B cell (primary cell): ENCODE measurements around the gene MED13. TPM values are rescaled to one million over a fixed set of nuclear protein-coding genes. Genes with fewer than 3 reads are reported as not detected.

ENCODE experiments used
- ATAC-seq: fragments of 200-7000 bp; cut with Tn5 transposase; one replicate; pipeline ENCODE4 v1.10.0; 2021; ENCODE audit warnings: low read depth, mild to moderate bottlenecking, moderate number of reproducible peaks, moderate library complexity
- CTCF ChIA-PET: fragments of 350-600 bp; sonication (Branson Sonifier 250); formaldehyde crosslinking; loops from one replicate; lab custom pipeline; 2021; ENCODE audit warnings: antibody characterized with exemption, inconsistent platforms; lab: Charles Lee
- POLR2A ChIA-PET: fragments of 350-600 bp; sonication (Branson Sonifier 250); formaldehyde crosslinking; loops from one replicate; lab custom pipeline; 2021; ENCODE audit warnings: antibody characterized with exemption; lab: Charles Lee
- DNase-seq: peaks from one replicate; pipeline ENCODE4 v3.0.0; 2013
- H2AFZ ChIP-seq: 2 replicates; pipeline ENCODE4 v1.6.1; 2012; ENCODE audit warnings: mild to moderate bottlenecking, low read depth, low read length; ENCODE audit not compliant: insufficient read depth, poor library complexity, severe bottlenecking
- H3K27ac ChIP-seq, 2 donors: 1 replicate in 1 of 2; 2 replicates in 1 of 2; pipeline ENCODE4 v1.5.1; 2012 to 2013; ENCODE audit warnings: low read length in 2 of 2, mild to moderate bottlenecking in 2 of 2, moderate library complexity in 1 of 2
- H3K27me3 ChIP-seq, 4 experiments: fragments of 200-600 bp in 1 of 4; sonication (generic) in 1 of 4; replicated peaks in 1 of 4; 1 replicate in 2 of 4; 2 replicates in 2 of 4; pipeline versions ENCODE4 v1.6.1 to v1.7.0; 2013 to 2016; ENCODE audit warnings: low read length in 3 of 4, mild to moderate bottlenecking in 2 of 4, mixed read lengths in 1 of 4, moderate library complexity in 1 of 4; ENCODE audit not compliant: insufficient read depth in 4 of 4, control insufficient read depth in 3 of 4; ENCODE audit errors: control extremely low read depth in 1 of 4
- H3K36me3 ChIP-seq, 2 experiments: replicated peaks in 1 of 2; 1 replicate in 1 of 2; 2 replicates in 1 of 2; pipeline versions ENCODE4 v1.6.1 to v1.7.1; 2013; ENCODE audit warnings: low read length in 1 of 2; ENCODE audit not compliant: insufficient read depth in 2 of 2, control insufficient read depth in 1 of 2; ENCODE audit errors: control extremely low read depth in 1 of 2, extremely low read depth in 1 of 2
- H3K4me1 ChIP-seq, 2 donors: fragments of 200-600 bp in 1 of 2; sonication (generic) in 1 of 2; 1 replicate in 1 of 2; 2 replicates in 1 of 2; pipeline versions ENCODE4 v1.5.1 to v1.6.1; 2013 to 2017; ENCODE audit warnings: low read length in 2 of 2; ENCODE audit not compliant: control insufficient read depth in 2 of 2, insufficient read depth in 2 of 2
- H3K4me2 ChIP-seq: replicated peaks from 2 replicates; pipeline ENCODE3; 2012; ENCODE audit warnings: mild to moderate bottlenecking, low read depth, low read length; ENCODE audit not compliant: poor library complexity, severe bottlenecking
- H3K4me3 ChIP-seq, 5 experiments: fragments of 200-600 bp in 1 of 5; sonication (generic) in 1 of 5; 1 replicate in 3 of 5; 2 replicates in 2 of 5; pipeline versions ENCODE4 v1.5.1 to v1.7.0; 2011 to 2016; ENCODE audit warnings: low read length in 4 of 5, mild to moderate bottlenecking in 4 of 5, low read depth in 2 of 5, control low read depth in 1 of 5, moderate library complexity in 1 of 5; ENCODE audit not compliant: insufficient read depth in 1 of 5; ENCODE audit errors: control extremely low read depth in 1 of 5, extremely low read depth in 1 of 5
- H3K79me2 ChIP-seq: fragments of 200-600 bp; sonication (generic); one replicate; pipeline ENCODE4 v1.6.0; 2016; ENCODE audit warnings: low read length; ENCODE audit not compliant: control insufficient read depth, insufficient read depth
- H3K9ac ChIP-seq: fragments of 200-600 bp; sonication (generic); 2 replicates; pipeline ENCODE4 v1.6.1; 2017; ENCODE audit warnings: mild to moderate bottlenecking, low read length, moderate library complexity
- H3K9me3 ChIP-seq, 3 donors: one replicate each; pipeline versions ENCODE4 v1.6.1 to v1.7.1; 2013; ENCODE audit warnings: low read length in 2 of 3; ENCODE audit not compliant: control insufficient read depth in 2 of 3, insufficient read depth in 1 of 3; ENCODE audit errors: control extremely low read depth in 1 of 3
- H4K20me1 ChIP-seq: 2 replicates; pipeline ENCODE4 v1.6.0; 2012; ENCODE audit warnings: mild to moderate bottlenecking, low read length; ENCODE audit not compliant: insufficient read depth, control insufficient read depth, poor library complexity, severe bottlenecking
- H3K27ac Mint-ChIP-seq: one replicate; pipeline ENCODE4 v1.8.0; 2021; ENCODE audit warnings: mixed read lengths
- H3K27me3 Mint-ChIP-seq: one replicate; pipeline ENCODE4 v1.8.0; 2021; ENCODE audit warnings: mixed read lengths
- H3K4me1 Mint-ChIP-seq: one replicate; pipeline ENCODE4 v1.8.0; 2021; ENCODE audit warnings: mixed read lengths
- H3K4me3 Mint-ChIP-seq: one replicate; pipeline ENCODE4 v1.8.0; 2021; ENCODE audit warnings: mixed read lengths
- H3K9me3 Mint-ChIP-seq: one replicate; pipeline ENCODE4 v1.8.0; 2022; ENCODE audit warnings: mixed read lengths; ENCODE audit not compliant: insufficient read depth
- EZH2 ChIP-seq: IDR thresholded peaks from 2 replicates; pipeline ENCODE4 v1.6.1; 2012; ENCODE audit warnings: borderline replicate concordance, low read depth, mild to moderate bottlenecking, moderate library complexity, low read length; ENCODE audit not compliant: insufficient read depth, poor library complexity, severe bottlenecking
- WGBS: methylation state at CpG from one replicate; pipeline ENCODE4 v1.1.5; 2013; ENCODE audit warnings: missing lambda C conversion rate; ENCODE audit not compliant: insufficient coverage; 5-methylcytosine and 5-hydroxymethylcytosine counted together
- intact Hi-C: fragments of 100-400 bp; cut with micrococcal nuclease; formaldehyde crosslinking; loops from one replicate; pipeline ENCODE4 v1.10.0; 2022
- polyA plus RNA-seq: library from polyadenylated mRNA; depleted of rRNA; stranded (reverse); fragments of >200 nt; gene quantifications from 2 replicates; pipeline ENCODE4 v1.2.3, GENCODE V29; 2012
- total RNA-seq, 2 donors: library from RNA; stranded (reverse); fragments of 120-200 nt in 1 of 2; gene quantifications; 1 replicate in 1 of 2; 2 replicates in 1 of 2; pipeline versions ENCODE4 v1.2.3 to v1.2.4, GENCODE V29; 2013 to 2022
- TF ChIP-seq, protein P1 (sequence below): fragments of 200-600 bp; IDR thresholded peaks from one replicate; pipeline ENCODE4 v1.8.0; 2022; ENCODE audit warnings: antibody characterized with exemption, mild to moderate bottlenecking

Gene MED13
- total and polyA plus RNA-seq, 2 donors (not counting 1 experiment from before 2014, with no cell fraction given): 17.3 to 120 TPM

DNA sequence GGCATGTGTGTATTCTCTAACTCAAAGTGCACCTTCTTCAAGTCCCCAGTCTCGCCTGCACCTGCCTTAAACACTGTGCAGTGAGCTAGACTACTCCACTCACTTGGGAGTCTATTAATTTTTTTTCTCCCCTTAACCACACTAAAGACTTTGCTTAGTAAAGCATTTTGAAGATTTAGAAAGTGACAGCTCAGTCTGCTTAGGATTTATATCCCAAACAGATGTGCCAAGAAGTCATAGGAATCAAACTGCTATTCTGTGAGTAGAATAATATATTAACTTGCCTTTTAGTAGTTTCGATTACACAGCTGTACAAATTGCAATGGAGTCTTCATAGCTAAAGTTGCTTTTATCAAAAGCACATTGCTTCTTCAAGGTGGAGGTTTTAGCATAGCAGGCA, 47.2 kb upstream of the MED13 start:
- H3K79me2 ChIP-seq: no peaks in the 10 kb centered on the region
- H4K20me1 ChIP-seq: no peaks in the 10 kb centered on the region
- ChIA-PET CTCF (interaction anchor here (0.5 to 1.6 kb wide), 2 partner anchors 10 to 20 kb away, joined by 4 to 5 read pairs; no protein-coding TSS in a partner anchor), POLR2A (interaction anchor here (0.6 kb wide), 1 partner anchor 26 kb away, joined by 3 read pairs; no protein-coding TSS in a partner anchor)
- no peak for DNase-seq
- no peak overlapping the region for H3K9ac ChIP-seq
- H3K27ac ChIP-seq: no peak overlapping the region
- ATAC-seq: no peak
- WGBS: no CpG with 5 or more reads among the region's 2 CpGs
- no peak overlapping the region for H3K4me3 ChIP-seq
- H3K9me3 Mint-ChIP-seq: no peaks in the 10 kb centered on the region
- no peak overlapping the region for H2AFZ ChIP-seq
- intact Hi-C loops: loop anchor here (10.0 kb wide), 1 partner anchor 697 kb away; no protein-coding TSS in a partner anchor
- H3K4me3 Mint-ChIP-seq: no peak overlapping the region
- no peaks in the 10 kb centered on the region for H3K4me1 Mint-ChIP-seq
- no peak overlapping the region for H3K27ac Mint-ChIP-seq
- H3K9me3 ChIP-seq: no peaks in the 10 kb centered on the region
- H3K4me1 ChIP-seq: no peaks in the 10 kb centered on the region
- TF ChIP-seq, protein P1, sequence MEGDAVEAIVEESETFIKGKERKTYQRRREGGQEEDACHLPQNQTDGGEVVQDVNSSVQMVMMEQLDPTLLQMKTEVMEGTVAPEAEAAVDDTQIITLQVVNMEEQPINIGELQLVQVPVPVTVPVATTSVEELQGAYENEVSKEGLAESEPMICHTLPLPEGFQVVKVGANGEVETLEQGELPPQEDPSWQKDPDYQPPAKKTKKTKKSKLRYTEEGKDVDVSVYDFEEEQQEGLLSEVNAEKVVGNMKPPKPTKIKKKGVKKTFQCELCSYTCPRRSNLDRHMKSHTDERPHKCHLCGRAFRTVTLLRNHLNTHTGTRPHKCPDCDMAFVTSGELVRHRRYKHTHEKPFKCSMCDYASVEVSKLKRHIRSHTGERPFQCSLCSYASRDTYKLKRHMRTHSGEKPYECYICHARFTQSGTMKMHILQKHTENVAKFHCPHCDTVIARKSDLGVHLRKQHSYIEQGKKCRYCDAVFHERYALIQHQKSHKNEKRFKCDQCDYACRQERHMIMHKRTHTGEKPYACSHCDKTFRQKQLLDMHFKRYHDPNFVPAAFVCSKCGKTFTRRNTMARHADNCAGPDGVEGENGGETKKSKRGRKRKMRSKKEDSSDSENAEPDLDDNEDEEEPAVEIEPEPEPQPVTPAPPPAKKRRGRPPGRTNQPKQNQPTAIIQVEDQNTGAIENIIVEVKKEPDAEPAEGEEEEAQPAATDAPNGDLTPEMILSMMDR: no peak
- no peak for TF ChIP-seq EZH2
- H3K4me2 ChIP-seq: no peak overlapping the region
- H3K27me3 ChIP-seq: peaks cover 0 to 4% (median 0%) of the 10 kb centered on the region in 4 experiments
- peaks cover 4% of the 10 kb centered on the region for H3K27me3 Mint-ChIP-seq
- H3K36me3 ChIP-seq: no peaks in the 10 kb centered on the region

DNA sequence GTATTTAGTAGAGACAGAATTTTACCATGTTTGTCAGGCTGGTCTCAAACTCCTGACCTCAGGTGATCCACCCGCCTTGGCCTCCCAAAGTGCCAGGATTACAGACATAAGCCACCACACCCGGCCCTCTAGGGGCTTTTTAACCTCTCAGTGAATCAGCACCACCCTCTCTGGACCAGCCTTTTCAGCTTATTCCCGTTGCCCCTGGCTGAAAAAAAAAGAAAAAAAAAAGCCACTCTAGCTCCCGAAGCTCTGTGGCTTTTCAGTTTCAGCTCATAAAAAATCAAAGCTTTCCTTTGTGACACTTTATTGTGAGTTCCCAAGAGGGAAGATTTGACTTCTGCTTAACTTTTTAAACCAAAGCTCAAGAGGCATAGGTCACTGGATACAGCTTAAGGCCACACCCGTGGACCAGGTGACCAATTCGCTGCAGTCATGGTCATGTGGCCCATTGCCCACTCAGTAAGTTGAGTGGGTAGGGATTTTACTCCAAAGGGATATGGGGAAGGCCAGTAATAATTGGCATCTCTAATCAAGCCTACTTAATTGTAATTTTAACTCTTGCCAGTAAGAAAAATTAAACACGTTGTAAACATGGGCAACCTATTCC, 46.6 kb upstream of the MED13 start:
- H3K9me3 Mint-ChIP-seq: no peaks in the 10 kb centered on the region
- H3K27ac Mint-ChIP-seq: no peak overlapping the region
- Histone ChIP-seq H3K79me2 (no peaks in the 10 kb centered on the region), H3K4me3 (no peak overlapping the region), H3K4me1 (no peaks in the 10 kb centered on the region), H3K4me2 (no peak overlapping the region), H3K27ac (no peak overlapping the region), H3K9me3 (no peaks in the 10 kb centered on the region), H3K9ac (no peak overlapping the region), H3K27me3 (peaks cover 0 to 4% (median 0%) of the 10 kb centered on the region in 4 experiments), H4K20me1 (no peaks in the 10 kb centered on the region), H3K36me3 (no peaks in the 10 kb centered on the region), H2AFZ (no peak overlapping the region)
- POLR2A ChIA-PET: no interaction called here
- TF ChIP-seq, protein P1: no peak
- TF ChIP-seq EZH2: no peak
- H3K27me3 Mint-ChIP-seq: peaks cover 4% of the 10 kb centered on the region
- CTCF ChIA-PET: interaction anchor here (1.2 to 3.4 kb wide), 4 partner anchors 13 to 477 kb away, joined by 3 to 29 read pairs (median 16); partner anchors contain the start of gene MED13
- DNase-seq: no peak
- no peak for ATAC-seq
- H3K4me1 Mint-ChIP-seq: no peaks in the 10 kb centered on the region
- intact Hi-C loops: loop anchor here (10.0 kb wide), 1 partner anchor 697 kb away; no protein-coding TSS in a partner anchor
- H3K4me3 Mint-ChIP-seq: no peak overlapping the region
- 54% methylated on average over 4 of the region's 7 CpGs for WGBS
